Measurements from ENCODE around the gene PAXIP1.

DNA sequence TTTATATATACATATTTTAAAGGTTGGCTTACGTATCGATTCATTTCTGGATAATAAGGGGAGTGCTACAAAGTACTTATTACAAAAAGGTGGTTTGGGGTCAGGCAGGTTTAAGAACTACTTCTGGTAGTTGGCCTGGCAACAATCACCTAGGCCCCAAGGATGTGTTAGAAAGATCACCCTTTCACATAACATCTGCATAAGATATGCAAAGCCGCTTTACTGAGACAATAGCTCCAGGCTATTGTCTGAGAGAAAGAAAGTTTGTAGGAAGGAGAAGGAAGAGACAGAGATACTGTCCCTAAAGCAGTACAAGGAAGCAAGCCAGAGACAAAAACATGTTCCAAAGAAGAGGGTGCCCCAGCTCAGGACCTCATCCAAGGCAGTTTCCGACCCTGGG lies 6.2 kb downstream of the PAXIP1 start:
- TF ChIP-seq, protein P1, sequence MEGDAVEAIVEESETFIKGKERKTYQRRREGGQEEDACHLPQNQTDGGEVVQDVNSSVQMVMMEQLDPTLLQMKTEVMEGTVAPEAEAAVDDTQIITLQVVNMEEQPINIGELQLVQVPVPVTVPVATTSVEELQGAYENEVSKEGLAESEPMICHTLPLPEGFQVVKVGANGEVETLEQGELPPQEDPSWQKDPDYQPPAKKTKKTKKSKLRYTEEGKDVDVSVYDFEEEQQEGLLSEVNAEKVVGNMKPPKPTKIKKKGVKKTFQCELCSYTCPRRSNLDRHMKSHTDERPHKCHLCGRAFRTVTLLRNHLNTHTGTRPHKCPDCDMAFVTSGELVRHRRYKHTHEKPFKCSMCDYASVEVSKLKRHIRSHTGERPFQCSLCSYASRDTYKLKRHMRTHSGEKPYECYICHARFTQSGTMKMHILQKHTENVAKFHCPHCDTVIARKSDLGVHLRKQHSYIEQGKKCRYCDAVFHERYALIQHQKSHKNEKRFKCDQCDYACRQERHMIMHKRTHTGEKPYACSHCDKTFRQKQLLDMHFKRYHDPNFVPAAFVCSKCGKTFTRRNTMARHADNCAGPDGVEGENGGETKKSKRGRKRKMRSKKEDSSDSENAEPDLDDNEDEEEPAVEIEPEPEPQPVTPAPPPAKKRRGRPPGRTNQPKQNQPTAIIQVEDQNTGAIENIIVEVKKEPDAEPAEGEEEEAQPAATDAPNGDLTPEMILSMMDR (IDR thresholded peaks at IDR 0.05 in 4 of 5, conservative IDR thresholded peaks at IDR 0.05 in 1 of 5) = no peak
- no peak for TF ChIP-seq POLR2A (IDR thresholded peaks at IDR 0.05)
